Ureter (tissue), 1 donor: ENCODE data around the gene MOAP1. TPM values are rescaled to one million over a fixed set of nuclear protein-coding genes. Genes with fewer than 3 reads are reported as not detected.
A peak's percentile ranks its signal among the peaks of the same experiment; 100 is the strongest.
"Not testable (repeated sequence)": the region's sequence is repeated elsewhere in the genome, so short reads cannot be mapped to it uniquely, and the experiment has no call there.

Source experiments
- DNase-seq: peaks from one replicate; pipeline ENCODE4 v3.0.0-alpha.2; 2020; ENCODE audit warnings: low spot score
- total RNA-seq: library from RNA; stranded (reverse); gene quantifications from one replicate; pipeline ENCODE4 v1.2.4, GENCODE V29; 2023
- donor health status: DM: yes; HTN: yes; CAD: no.

The MOAP1 gene
- total RNA-seq, 1 donor from 2014 or later, result 23.2 TPM

GRCh38 chr14:93146119-93146518 lies 38.6 kb downstream of the MOAP1 start:
- DNase-seq, result no peak

GRCh38 chr14:93142854-93143652 lies 41.6 kb downstream of the MOAP1 start:
- DNase-seq, result no peak

- peak; percentile 70 for DNase-seq
Measured at GRCh38 chr14:93137864-93138263, 46.8 kb downstream of the MOAP1 start.

- DNase-seq, result not testable (repeated sequence)
Measured at GRCh38 chr14:93136508-93136907, 48.2 kb downstream of the MOAP1 start.

- no peak for DNase-seq
Measured at GRCh38 chr14:93136009-93136408, 48.7 kb downstream of the MOAP1 start.

GRCh38 chr14:93135399-93135798 lies 49.3 kb downstream of the MOAP1 start:
- DNase-seq, result no peak

- peak; percentile 50 for DNase-seq
Measured at GRCh38 chr14:93133464-93133863, 51.2 kb downstream of the MOAP1 start.

- DNase-seq, result no peak
Measured at GRCh38 chr14:93132472-93133065, 52.1 kb downstream of the MOAP1 start.

Other genes starting within 250 kb of the MOAP1 start
- gene ITPK1, start 69.0 kb downstream of the MOAP1 start, total RNA-seq, result 70.4 TPM
- 22.1 TPM for gene LYSET, start 420 bp upstream of the MOAP1 start, total RNA-seq
- 9.6 TPM for gene GON7, start 22.2 kb upstream of the MOAP1 start, total RNA-seq
- gene UBR7, start 22.4 kb upstream of the MOAP1 start, total RNA-seq, result 19.1 TPM
- 54.3 TPM for gene BTBD7, start 148.1 kb upstream of the MOAP1 start, total RNA-seq
- not detected for gene COX8C, start 162.3 kb upstream of the MOAP1 start, total RNA-seq
- not detected for gene UNC79, start 246.0 kb upstream of the MOAP1 start, total RNA-seq